ENCODE measurements around the gene TPRX2.
A peak's percentile ranks its signal among the peaks of the same experiment; 100 is the strongest.
"Not testable (repeated sequence)": the region's sequence is repeated elsewhere in the genome, so short reads cannot be mapped to it uniquely, and the experiment has no call there.

TPRX2 gene, protein sequence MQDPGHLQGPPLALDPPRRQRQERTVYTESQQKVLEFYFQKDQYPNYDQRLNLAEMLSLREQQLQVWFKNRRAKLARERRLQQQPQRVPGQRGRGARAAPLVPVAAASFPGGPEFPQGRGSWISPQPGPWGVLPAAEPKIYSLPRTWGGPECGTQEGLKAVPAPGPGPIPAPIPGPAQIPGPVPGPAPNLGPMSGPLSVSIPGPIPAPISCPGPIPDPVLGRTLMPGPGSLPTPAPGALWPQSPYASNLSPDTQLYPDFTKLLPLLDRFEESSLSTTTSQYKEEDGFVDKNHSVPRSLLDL

DNA sequence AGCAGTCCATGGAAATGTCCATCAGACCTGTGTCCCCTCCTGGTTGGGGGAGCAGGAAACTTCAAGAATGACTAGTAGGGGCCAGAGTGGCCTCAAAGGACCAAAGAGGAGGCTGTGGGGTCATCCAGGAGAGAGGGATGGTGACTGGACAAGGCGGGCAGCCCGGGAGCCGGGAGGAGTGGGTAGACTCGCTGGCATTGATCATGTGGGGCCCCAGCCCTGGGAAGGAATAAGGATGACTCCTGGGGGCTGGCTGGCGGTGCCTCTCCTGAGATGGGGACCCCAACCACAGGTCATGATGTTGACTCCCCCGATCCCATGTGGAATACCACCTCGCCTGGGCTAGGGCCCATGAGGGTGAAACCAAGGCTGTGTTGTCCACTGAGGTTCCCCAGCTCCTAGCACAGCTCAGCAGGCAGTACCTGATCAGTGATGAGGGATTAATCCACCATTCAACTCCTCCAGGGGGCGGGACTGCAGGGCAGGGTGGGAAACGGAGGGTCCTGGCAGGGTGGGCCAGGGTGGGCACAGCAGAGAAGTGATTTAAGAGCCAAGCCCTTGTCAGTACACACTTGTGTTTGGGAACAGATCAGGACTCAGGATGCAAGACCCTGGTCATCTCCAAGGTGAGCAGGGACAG, at the start of gene TPRX2:
TPRX2 (plus strand) TSS at position 590 of the 640 bp plus-strand sequence; CDS start at position 602, 12 bp downstream.
- H3K4me3 ChIP-seq (ENCODE audit: low read depth, low read length); DNase-seq (ENCODE audit: low read depth, low spot score); in situ Hi-C loops (cut with HindIII; ENCODE audit: low sequenced_read_pairs): not testable (repeated sequence)

DNA sequence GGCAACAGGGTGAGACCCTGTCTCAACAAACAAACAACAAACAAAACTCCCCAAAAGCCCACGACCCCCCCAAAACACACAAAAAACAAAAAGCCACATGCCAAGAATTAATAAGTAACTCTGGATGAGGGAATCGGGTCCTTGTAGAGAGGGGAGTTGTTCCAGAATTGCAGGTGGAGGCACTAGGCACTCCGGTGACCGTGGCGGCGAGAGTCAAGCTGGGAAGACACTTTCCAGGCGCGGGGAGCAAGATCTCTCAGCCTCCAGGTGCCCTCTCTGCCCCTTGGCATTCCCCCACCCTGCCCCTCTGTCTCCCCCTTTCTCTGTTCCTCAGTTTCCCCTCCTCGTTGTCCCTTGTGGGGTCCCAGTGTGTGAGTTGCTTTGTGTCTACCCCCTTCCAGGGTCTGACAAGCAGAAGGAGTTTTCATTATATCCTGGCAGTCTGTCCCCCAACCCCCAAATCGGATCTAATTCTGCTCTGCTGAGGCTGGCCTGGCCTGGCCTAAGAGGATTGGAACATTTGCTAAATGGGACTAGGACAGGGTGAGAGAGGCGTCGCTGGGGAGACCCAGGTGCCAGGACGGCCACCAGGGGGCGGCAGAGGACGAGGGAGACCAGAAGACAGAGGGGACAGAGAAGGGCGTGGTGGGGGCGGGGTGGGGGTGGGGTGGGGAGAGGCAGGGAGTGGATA, 45.6 kb upstream of the TPRX2 start:
- in situ Hi-C loops (cut with HindIII; ENCODE audit: low sequenced_read_pairs) = no loop called here
- DNase-seq (ENCODE audit: low read depth, low spot score) = peak; percentile 23
- no peak overlapping the region for H3K4me3 ChIP-seq (ENCODE audit: low read depth, low read length)
- peak; percentile 68 for TF ChIP-seq CTCF (IDR thresholded peaks at IDR 0.05; ENCODE audit: low read depth, low read length)

DNA sequence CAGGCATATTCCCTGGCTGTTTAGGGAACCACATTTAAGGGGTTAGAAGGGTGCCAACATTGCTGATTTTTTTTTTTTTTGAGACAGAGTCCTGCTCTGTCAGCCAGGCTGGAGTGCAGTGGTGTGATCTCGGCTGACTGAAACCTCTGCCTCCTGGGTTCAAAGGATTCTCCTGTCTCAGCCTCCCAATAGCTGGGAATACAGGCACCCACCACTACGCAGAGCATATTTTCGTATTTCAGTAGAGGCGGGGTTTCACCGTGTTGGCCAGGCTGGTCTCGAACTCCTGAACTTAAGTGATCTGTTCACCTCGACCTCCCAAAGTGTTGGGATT, 45.1 kb upstream of the TPRX2 start:
- DNase-seq (ENCODE audit: low read depth, low spot score) = no peak
- in situ Hi-C loops (cut with HindIII; ENCODE audit: low sequenced_read_pairs) = no loop called here
- no peak overlapping the region for H3K4me3 ChIP-seq (ENCODE audit: low read depth, low read length)
- TF ChIP-seq CTCF (IDR thresholded peaks at IDR 0.05; ENCODE audit: low read depth, low read length) = no peak

GRCh38 chr19:47816270-47816669, 42.8 kb upstream of the TPRX2 start:
- in situ Hi-C loops (cut with HindIII; ENCODE audit: low sequenced_read_pairs) = not testable (repeated sequence)

GRCh38 chr19:47818221-47818620, 40.8 kb upstream of the TPRX2 start:
- H3K4me3 ChIP-seq (ENCODE audit: low read depth, low read length); in situ Hi-C loops (cut with HindIII; ENCODE audit: low sequenced_read_pairs); DNase-seq (ENCODE audit: low read depth, low spot score): not testable (repeated sequence)

More at GRCh38 chr19:47816270-47816669, 42.8 kb upstream of the TPRX2 start:
- not testable (repeated sequence) for H3K4me3 ChIP-seq (ENCODE audit: low read depth, low read length); DNase-seq (ENCODE audit: low read depth, low spot score)

- no peak for DNase-seq (ENCODE audit: low read depth, low spot score)
- H3K4me3 ChIP-seq (ENCODE audit: low read depth, low read length) = no peak overlapping the region
- in situ Hi-C loops (cut with HindIII; ENCODE audit: low sequenced_read_pairs) = no loop called here
- no peak for TF ChIP-seq CTCF (IDR thresholded peaks at IDR 0.05; ENCODE audit: low read depth, low read length)
Measured at GRCh38 chr19:47819858-47820257, 39.2 kb upstream of the TPRX2 start.

DNA sequence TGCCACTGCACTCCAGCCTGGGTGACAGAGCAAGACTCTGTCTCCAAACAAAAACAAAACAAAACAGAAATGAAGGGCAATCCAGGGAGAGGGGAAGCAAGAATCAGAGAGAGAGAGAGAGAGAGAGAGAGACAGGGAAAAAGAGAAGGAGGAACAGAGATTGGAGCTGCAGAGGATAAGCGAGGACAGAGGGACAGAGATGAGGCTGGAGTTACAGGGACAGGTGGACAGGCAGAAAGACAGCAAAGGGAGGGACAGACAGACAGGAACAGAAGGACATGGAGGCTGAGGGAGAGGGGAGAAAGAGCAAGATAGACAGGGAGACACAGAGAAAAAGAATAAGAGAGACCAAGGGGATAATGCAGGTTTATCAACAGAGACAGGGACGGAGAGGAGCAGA, 38.6 kb upstream of the TPRX2 start:
- in situ Hi-C loops (cut with HindIII; ENCODE audit: low sequenced_read_pairs) = no loop called here
- H3K4me3 ChIP-seq (ENCODE audit: low read depth, low read length) = no peak overlapping the region
- no peak for DNase-seq (ENCODE audit: low read depth, low spot score)
- no peak for TF ChIP-seq CTCF (IDR thresholded peaks at IDR 0.05; ENCODE audit: low read depth, low read length)

- DNase-seq (ENCODE audit: low read depth, low spot score) = no peak
- no peak for TF ChIP-seq CTCF (IDR thresholded peaks at IDR 0.05; ENCODE audit: low read depth, low read length)
- in situ Hi-C loops (cut with HindIII; ENCODE audit: low sequenced_read_pairs) = no loop called here
- no peak within 1 kb of the TSS for H3K4me3 ChIP-seq (ENCODE audit: low read depth, low read length)
Measured at GRCh38 chr19:47821460-47822020, 37.5 kb upstream of the TPRX2 start, which contains the start of gene CRX. CRX (plus strand) TSS chr19:47821937; CDS start chr19:47834444, 12,507 bp downstream.

All from astrocyte of the spinal cord (primary cell).